Uterus (tissue), 2 donors: ENCODE results near the gene VANGL2.

Source experiments
- POLR2A ChIP-seq, 2 donors: fragments of 450-650 bp; IDR thresholded peaks; one replicate each; pipeline ENCODE4 v1.6.1; 2016; ENCODE audit warnings: antibody characterized with exemption in 2 of 2, mild to moderate bottlenecking in 1 of 2, moderate library complexity in 1 of 2
- TF ChIP-seq, protein P1 (sequence below), 4 experiments: fragments of 200-600 bp in 2 of 4; fragments of 450-650 bp in 2 of 4; sonication (generic) in 2 of 4; IDR thresholded peaks; one replicate each; pipeline ENCODE4 v1.5.1; 2016 to 2019; ENCODE audit warnings: antibody characterized with exemption in 4 of 4, mild to moderate bottlenecking in 2 of 4, moderate library complexity in 1 of 4

DNA sequence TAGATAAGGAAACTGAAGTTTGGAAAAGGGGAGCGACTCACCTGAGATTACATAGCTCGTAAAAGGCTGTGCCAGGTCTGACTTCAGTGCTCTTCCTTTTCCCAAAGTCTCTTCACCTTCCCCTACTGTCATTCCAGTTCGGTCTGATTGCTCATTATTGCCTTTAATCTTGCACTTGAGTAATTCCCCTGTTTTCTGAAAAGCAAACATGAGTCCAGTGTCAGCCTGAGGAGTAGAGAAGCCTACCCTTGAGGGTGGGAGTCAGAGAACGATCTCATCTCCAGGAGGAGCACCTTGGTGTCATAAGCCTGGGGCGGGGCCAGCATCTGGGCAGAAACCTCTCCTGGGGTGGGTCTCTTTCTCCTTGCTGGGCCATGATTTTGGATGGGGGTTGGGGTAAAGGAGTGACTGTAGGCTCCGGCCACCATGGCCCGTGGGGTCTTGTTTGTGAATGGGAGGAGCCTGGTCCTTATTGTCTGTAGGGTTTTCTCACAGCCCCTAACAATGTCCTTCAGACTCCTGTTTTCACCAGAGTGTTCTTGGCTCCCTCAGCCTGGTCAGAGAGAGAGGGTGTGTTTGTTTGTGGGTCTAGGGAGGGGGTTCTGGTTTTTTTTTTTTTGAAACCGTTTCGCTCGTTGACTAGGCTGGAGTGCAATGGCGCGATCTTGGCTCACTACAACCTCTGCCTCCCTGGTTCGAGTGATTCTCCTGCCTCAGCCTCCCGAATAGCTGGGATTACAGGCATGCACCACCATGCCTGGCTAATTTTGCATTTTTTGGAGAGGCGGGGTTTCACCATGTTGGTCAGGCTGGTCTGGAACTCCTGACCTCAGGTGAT lies 6.0 kb downstream of the VANGL2 start:
- TF ChIP-seq, protein P1, sequence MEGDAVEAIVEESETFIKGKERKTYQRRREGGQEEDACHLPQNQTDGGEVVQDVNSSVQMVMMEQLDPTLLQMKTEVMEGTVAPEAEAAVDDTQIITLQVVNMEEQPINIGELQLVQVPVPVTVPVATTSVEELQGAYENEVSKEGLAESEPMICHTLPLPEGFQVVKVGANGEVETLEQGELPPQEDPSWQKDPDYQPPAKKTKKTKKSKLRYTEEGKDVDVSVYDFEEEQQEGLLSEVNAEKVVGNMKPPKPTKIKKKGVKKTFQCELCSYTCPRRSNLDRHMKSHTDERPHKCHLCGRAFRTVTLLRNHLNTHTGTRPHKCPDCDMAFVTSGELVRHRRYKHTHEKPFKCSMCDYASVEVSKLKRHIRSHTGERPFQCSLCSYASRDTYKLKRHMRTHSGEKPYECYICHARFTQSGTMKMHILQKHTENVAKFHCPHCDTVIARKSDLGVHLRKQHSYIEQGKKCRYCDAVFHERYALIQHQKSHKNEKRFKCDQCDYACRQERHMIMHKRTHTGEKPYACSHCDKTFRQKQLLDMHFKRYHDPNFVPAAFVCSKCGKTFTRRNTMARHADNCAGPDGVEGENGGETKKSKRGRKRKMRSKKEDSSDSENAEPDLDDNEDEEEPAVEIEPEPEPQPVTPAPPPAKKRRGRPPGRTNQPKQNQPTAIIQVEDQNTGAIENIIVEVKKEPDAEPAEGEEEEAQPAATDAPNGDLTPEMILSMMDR (IDR thresholded peaks at IDR 0.05), result no peak
- no peak for TF ChIP-seq POLR2A (IDR thresholded peaks at IDR 0.05)
